SK-N-MC (cell line): ENCODE results near the gene CACNA1B.

Experiments
- EZH2 ChIP-seq: fragments of 200-600 bp; sonication (generic); IDR thresholded peaks from one replicate; pipeline ENCODE4 v1.6.1; 2017; ENCODE audit warnings: antibody characterized with exemption
- FOXP2 ChIP-seq: optimal IDR thresholded peaks from 2 replicates; pipeline ENCODE3; 2011; ENCODE audit warnings: mild to moderate bottlenecking, moderate library complexity; ENCODE audit not compliant: insufficient read depth; ENCODE audit errors: extremely low read length, control extremely low read depth
- POLR2AphosphoS5 ChIP-seq: IDR thresholded peaks from 2 replicates; pipeline ENCODE4 v1.6.1; 2012; ENCODE audit warnings: mild to moderate bottlenecking, low read depth, low read length, borderline replicate concordance

DNA sequence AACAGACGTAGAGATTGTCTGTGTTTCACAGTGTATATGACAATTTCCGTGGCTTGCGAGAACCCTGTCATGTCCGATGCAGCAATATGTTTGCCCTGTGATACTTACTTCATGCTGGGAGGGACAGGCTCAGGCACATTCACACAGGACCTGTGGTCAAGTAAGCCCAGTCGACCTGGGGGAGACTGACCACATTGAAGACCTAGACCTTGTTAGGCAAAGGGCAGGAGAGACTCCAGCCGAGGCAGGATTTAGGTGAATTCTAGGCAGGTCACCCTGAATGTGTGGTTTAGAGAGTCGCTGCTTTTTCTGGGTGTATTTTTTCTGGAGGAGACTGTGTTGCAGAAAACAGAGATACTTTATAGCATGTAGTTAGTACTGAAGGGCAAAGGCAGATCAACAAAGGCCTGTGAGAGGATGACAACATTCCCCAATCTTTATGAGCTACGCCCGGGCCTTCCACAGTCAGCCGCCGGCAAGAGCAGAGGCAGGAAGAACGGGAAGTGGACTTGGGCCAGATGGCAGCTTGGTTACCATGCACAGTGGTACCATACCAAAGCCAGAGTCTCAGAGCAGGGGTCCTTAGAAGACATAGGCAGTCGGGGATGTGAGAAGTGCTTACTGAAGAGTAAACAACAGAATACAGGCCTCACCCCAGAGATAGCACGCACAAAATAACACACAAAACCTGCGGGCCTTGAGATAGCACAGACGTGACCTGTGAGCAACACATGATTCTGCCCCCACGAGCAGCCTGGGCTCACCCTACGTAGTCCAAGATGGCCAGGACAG, 220.7 kb downstream of the CACNA1B start:
- TF ChIP-seq EZH2 (no peak), POLR2AphosphoS5 (no peak), FOXP2 (no peak)
